Neural cell (in vitro differentiated cells): ENCODE measurements around the gene LRCH1. TPM values are rescaled to one million over a fixed set of nuclear protein-coding genes. Genes with fewer than 3 reads are reported as not detected.

Experiments
- H2AFZ ChIP-seq: fragments of 200-600, 300-800 bp; sonication (generic), shearing (Covaris generic); 2 replicates; pipeline ENCODE4 v1.6.0; 2014; ENCODE audit warnings: low read depth, mild to moderate bottlenecking, antibody characterized with exemption, low read length, moderate library complexity
- H3F3A ChIP-seq: fragments of 200-600 bp; shearing (Covaris generic); 2 replicates; pipeline ENCODE4 v1.6.1; 2016; ENCODE audit warnings: mild to moderate bottlenecking, moderate library complexity, mixed read lengths, antibody characterized with exemption, low read length; ENCODE audit not compliant: insufficient read depth, poor library complexity, severe bottlenecking
- H3K27ac ChIP-seq: fragments of 200-600, 300-800 bp; sonication (generic), shearing (Covaris generic); 2 replicates; pipeline ENCODE4 v1.5.1; 2014; ENCODE audit warnings: mild to moderate bottlenecking, low read length, moderate library complexity
- H3K27me3 ChIP-seq: fragments of 300-800, 200-600 bp; sonication (generic), shearing (Covaris generic); 2 replicates; pipeline ENCODE4 v1.6.0; 2014; ENCODE audit warnings: mild to moderate bottlenecking, low read depth, low read length, moderate library complexity; ENCODE audit not compliant: insufficient read depth
- H3K36me3 ChIP-seq: fragments of 300-800, 200-600 bp; sonication (generic), shearing (Covaris generic); 2 replicates; pipeline ENCODE4 v1.5.1; 2014; ENCODE audit warnings: mild to moderate bottlenecking, antibody characterized with exemption, low read length, moderate library complexity; ENCODE audit not compliant: insufficient read depth
- H3K4me2 ChIP-seq: fragments of 300-800, 200-600 bp; sonication (generic), shearing (Covaris generic); 2 replicates; pipeline ENCODE4 v1.6.0; 2014; ENCODE audit warnings: mild to moderate bottlenecking, low read length
- H3K4me3 ChIP-seq: fragments of 300-800, 200-600 bp; sonication (generic), shearing (Covaris generic); 2 replicates; pipeline ENCODE4 v1.5.1; 2014; ENCODE audit warnings: mild to moderate bottlenecking, low read length, moderate library complexity
- H3K79me2 ChIP-seq: fragments of 200-600 bp; shearing (Covaris generic); replicated peaks from 2 replicates; pipeline ENCODE4 v1.6.0; 2014; ENCODE audit warnings: mild to moderate bottlenecking, low read length, moderate library complexity; ENCODE audit not compliant: insufficient read depth
- H3K9ac ChIP-seq: fragments of 300-800, 200-600 bp; sonication (generic), shearing (Covaris generic); 2 replicates; pipeline ENCODE4 v1.6.1; 2016; ENCODE audit warnings: mild to moderate bottlenecking, low read length, mixed read lengths
- H3K9me2 ChIP-seq: fragments of 200-600 bp; shearing (Covaris generic); 2 replicates; pipeline ENCODE4 v1.6.1; 2016; ENCODE audit warnings: mild to moderate bottlenecking, low read length, mixed read lengths; ENCODE audit not compliant: insufficient read depth
- H3K9me3 ChIP-seq: fragments of 200-600, 300-800 bp; sonication (generic), shearing (Covaris generic); 2 replicates; pipeline ENCODE4 v1.6.1; 2016; ENCODE audit warnings: mild to moderate bottlenecking, mixed run types, low read length, moderate library complexity, mixed read lengths
- H4K20me1 ChIP-seq: fragments of 200-600 bp; shearing (Covaris generic); 2 replicates; pipeline ENCODE4 v1.6.1; 2016; ENCODE audit warnings: mild to moderate bottlenecking, mixed run types; ENCODE audit not compliant: insufficient read depth
- CTCF ChIP-seq: fragments of 450-650 bp; IDR thresholded peaks from 2 replicates; pipeline ENCODE4 v1.5.1; 2014; ENCODE audit warnings: antibody characterized with exemption, mild to moderate bottlenecking, moderate library complexity; ENCODE audit not compliant: poor library complexity, severe bottlenecking
- EP300 ChIP-seq: fragments of 450-650 bp; conservative IDR thresholded peaks from 2 replicates; pipeline ENCODE4 v1.6.1; 2014; ENCODE audit warnings: antibody characterized with exemption, mild to moderate bottlenecking, moderate library complexity; ENCODE audit not compliant: poor library complexity, severe bottlenecking
- EZH2 ChIP-seq: fragments of 200-600, 300-800 bp; shearing (Covaris generic), sonication (generic); IDR thresholded peaks from 2 replicates; pipeline ENCODE4 v1.6.1; 2014; ENCODE audit warnings: antibody characterized with exemption, low read length, borderline replicate concordance, mild to moderate bottlenecking; ENCODE audit not compliant: insufficient read depth, poor library complexity, severe bottlenecking
- MXI1 ChIP-seq: fragments of 450-650 bp; conservative IDR thresholded peaks from 2 replicates; pipeline ENCODE4 v1.6.1; 2014; ENCODE audit warnings: antibody characterized with exemption, mild to moderate bottlenecking; ENCODE audit not compliant: poor library complexity, severe bottlenecking
- POLR2AphosphoS5 ChIP-seq: IDR thresholded peaks from 2 replicates; pipeline ENCODE4 v1.6.1; 2012
- RAD21 ChIP-seq: fragments of 450-650 bp; conservative IDR thresholded peaks from 2 replicates; pipeline ENCODE4 v1.6.1; 2014; ENCODE audit warnings: antibody characterized with exemption, mild to moderate bottlenecking, moderate library complexity
- SMC3 ChIP-seq: fragments of 450-650 bp; conservative IDR thresholded peaks from 2 replicates; pipeline ENCODE4 v1.6.1; 2014; ENCODE audit warnings: antibody characterized with exemption, mild to moderate bottlenecking, moderate library complexity; ENCODE audit not compliant: poor library complexity
- TAF1 ChIP-seq: IDR thresholded peaks from 2 replicates; pipeline ENCODE4 v1.6.1; 2012; ENCODE audit warnings: low read depth
- polyA plus RNA-seq: library from polyadenylated mRNA; depleted of rRNA; stranded (reverse); fragments of >200 nt; gene quantifications from 2 replicates; pipeline ENCODE4 v1.2.3, GENCODE V29; 2014
- TF ChIP-seq, protein P1 (sequence below): IDR thresholded peaks from 2 replicates; pipeline ENCODE4 v1.6.1; 2012; ENCODE audit warnings: borderline replicate concordance

The LRCH1 gene
- polyA plus RNA-seq, 1 donor from 2014 or later = 15.4 TPM

DNA sequence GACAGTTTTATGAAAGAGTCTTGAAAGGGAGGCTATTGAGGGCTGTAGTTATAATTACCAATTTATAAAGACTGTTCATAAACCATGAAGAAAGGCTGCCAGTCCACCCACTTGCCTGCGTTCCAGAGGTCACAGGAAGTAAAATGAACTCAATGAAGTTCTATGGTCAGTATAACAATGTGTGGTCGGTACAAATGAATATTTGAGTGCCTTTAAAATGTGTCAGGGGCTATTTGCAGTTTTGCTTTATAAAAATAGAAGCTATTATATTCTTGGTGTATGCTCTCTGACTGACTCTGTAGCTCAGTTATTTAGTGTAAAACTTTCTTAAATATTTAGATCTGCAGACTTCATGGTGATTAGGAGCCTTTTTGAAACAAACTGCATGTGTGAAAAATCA lies 197.0 kb downstream of the LRCH1 start:
- H3K36me3 ChIP-seq = no peaks in the 10 kb centered on the region
- no peak overlapping the region for H3K9ac ChIP-seq
- no peaks in the 10 kb centered on the region for H3K9me2 ChIP-seq
- TF ChIP-seq CTCF (no peak), POLR2AphosphoS5 (no peak), SMC3 (no peak), TAF1 (no peak), EZH2 (no peak), EP300 (no peak), MXI1 (no peak), RAD21 (no peak)
- TF ChIP-seq, protein P1, sequence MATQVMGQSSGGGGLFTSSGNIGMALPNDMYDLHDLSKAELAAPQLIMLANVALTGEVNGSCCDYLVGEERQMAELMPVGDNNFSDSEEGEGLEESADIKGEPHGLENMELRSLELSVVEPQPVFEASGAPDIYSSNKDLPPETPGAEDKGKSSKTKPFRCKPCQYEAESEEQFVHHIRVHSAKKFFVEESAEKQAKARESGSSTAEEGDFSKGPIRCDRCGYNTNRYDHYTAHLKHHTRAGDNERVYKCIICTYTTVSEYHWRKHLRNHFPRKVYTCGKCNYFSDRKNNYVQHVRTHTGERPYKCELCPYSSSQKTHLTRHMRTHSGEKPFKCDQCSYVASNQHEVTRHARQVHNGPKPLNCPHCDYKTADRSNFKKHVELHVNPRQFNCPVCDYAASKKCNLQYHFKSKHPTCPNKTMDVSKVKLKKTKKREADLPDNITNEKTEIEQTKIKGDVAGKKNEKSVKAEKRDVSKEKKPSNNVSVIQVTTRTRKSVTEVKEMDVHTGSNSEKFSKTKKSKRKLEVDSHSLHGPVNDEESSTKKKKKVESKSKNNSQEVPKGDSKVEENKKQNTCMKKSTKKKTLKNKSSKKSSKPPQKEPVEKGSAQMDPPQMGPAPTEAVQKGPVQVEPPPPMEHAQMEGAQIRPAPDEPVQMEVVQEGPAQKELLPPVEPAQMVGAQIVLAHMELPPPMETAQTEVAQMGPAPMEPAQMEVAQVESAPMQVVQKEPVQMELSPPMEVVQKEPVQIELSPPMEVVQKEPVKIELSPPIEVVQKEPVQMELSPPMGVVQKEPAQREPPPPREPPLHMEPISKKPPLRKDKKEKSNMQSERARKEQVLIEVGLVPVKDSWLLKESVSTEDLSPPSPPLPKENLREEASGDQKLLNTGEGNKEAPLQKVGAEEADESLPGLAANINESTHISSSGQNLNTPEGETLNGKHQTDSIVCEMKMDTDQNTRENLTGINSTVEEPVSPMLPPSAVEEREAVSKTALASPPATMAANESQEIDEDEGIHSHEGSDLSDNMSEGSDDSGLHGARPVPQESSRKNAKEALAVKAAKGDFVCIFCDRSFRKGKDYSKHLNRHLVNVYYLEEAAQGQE = no peak
- no peaks in the 10 kb centered on the region for H3K79me2 ChIP-seq
- H3K9me3 ChIP-seq = no peaks in the 10 kb centered on the region
- no peaks in the 10 kb centered on the region for H3F3A ChIP-seq
- H2AFZ ChIP-seq = no peak overlapping the region
- no peaks in the 10 kb centered on the region for H3K27me3 ChIP-seq
- H3K27ac ChIP-seq = no peak overlapping the region
- no peak overlapping the region for H3K4me3 ChIP-seq
- no peaks in the 10 kb centered on the region for H4K20me1 ChIP-seq
- no peak overlapping the region for H3K4me2 ChIP-seq

DNA sequence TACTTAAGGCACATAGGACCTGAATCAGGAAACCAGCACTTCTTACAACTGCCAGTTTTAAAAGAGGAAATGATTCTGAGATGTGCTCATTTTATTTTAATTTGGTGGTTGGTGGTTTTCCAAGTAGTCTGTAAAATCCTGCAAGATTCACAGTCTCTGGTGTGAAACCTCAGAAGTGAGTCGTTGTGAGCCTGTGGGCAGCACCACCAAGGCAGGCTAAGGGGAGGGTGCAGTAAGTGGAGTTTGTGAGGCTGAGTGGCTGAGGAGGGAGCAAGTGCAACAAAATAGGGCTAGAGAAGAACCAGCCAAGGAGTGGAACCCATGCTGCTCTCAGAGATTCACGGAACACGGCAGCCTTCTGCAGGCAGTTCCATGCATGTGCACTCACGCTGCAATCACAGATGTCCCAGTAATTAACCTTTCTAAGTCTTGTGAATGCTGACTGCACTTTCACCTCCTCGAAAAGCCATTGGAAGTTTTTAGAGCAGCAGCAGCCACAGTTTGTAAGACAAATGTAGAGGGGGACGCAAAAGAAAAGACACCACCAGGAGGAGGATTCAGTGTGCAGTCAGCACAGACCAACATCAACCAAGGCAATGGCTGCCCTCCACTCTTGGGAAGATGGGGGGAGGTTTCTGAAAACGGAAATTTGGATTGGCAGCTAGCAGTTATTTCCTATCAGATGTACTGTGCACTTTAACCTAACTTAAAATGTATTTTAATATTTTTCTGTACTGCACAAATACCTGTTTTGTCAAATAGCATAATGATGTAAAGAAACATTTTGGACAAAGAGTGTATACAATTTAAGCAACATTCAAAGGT lies 199.1 kb downstream of the LRCH1 start:
- Histone ChIP-seq H4K20me1 (no peaks in the 10 kb centered on the region), H3K4me3 (no peak overlapping the region), H3K27ac (no peak overlapping the region), H3K27me3 (no peaks in the 10 kb centered on the region), H3K79me2 (no peaks in the 10 kb centered on the region), H3K4me2 (no peak overlapping the region), H3F3A (no peaks in the 10 kb centered on the region), H3K9ac (no peak overlapping the region), H2AFZ (no peak overlapping the region), H3K9me3 (no peaks in the 10 kb centered on the region), H3K9me2 (no peaks in the 10 kb centered on the region), H3K36me3 (no peaks in the 10 kb centered on the region)
- TF ChIP-seq SMC3 (no peak), CTCF (no peak), RAD21 (no peak)
- TF ChIP-seq, protein P1 = no peak
